Stimulated activated naive CD8-positive, alpha-beta T cell treated with anti-CD3 and anti-CD28 coated beads, Interleukin-15, Interleukin-2, amounts not matched to agents 100 ng/mL and 50 ng/mL, for 24 hours (primary cell): ENCODE data around the gene PTPRE.

Experiments used
- H3K27ac Mint-ChIP-seq: one replicate; pipeline ENCODE4 v1.8.0; 2021; ENCODE audit warnings: mild to moderate bottlenecking, mixed read lengths
- H3K27me3 Mint-ChIP-seq: one replicate; pipeline ENCODE4 v1.8.0; 2021; ENCODE audit warnings: mixed read lengths
- H3K36me3 Mint-ChIP-seq: one replicate; pipeline ENCODE4 v1.8.0; 2021; ENCODE audit warnings: low read depth, mixed read lengths
- H3K4me1 Mint-ChIP-seq: one replicate; pipeline ENCODE4 v1.8.0; 2021; ENCODE audit warnings: low read depth, mixed read lengths
- H3K4me3 Mint-ChIP-seq: one replicate; pipeline ENCODE4 v1.8.0; 2021; ENCODE audit warnings: mild to moderate bottlenecking, mixed read lengths
- H3K9me3 Mint-ChIP-seq: one replicate; pipeline ENCODE4 v1.8.0; 2021; ENCODE audit warnings: mixed read lengths

The PTPRE gene

DNA sequence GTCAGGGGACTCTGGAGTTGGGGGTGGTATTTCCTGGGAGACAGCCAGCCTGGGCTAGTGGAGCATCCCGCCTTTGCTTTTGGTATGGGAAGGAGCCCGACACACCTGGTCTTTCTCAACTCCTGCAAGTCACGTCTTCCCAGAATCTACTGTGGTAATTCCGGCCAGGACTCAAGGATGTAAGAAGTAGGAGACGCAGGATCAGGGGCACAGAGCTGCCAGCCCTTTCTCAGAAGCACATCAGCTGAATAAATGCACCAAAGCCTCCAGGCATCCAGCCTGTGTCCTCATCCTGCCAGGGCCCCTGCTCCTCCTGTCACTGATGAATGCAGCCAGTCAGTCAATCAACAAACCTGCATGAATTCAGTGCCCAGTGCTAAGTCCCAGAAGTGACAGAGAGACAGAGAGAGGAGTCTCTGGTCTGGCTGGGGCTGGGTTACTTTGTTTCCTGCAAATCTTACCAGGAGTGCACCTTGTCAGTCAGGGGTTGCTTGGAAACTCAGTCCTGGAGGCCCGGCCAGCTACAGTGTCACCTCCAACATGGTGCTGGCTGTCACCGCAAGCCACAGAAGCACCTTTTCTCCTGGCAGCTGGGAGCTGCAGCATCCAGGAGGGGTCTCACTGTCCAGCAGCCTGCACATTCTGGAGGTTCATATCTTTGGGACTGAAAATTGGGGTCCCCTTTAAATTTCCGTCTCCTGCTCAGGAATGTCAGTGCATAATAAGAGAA, 101.8 kb downstream of the PTPRE start:
- H3K4me1 Mint-ChIP-seq = peaks cover 7% of the 10 kb centered on the region
- H3K9me3 Mint-ChIP-seq = no peaks in the 10 kb centered on the region
- H3K27ac Mint-ChIP-seq = no peak overlapping the region
- peaks cover 24% of the 10 kb centered on the region for H3K27me3 Mint-ChIP-seq
- no peak overlapping the region for H3K4me3 Mint-ChIP-seq
- no peaks in the 10 kb centered on the region for H3K36me3 Mint-ChIP-seq

DNA sequence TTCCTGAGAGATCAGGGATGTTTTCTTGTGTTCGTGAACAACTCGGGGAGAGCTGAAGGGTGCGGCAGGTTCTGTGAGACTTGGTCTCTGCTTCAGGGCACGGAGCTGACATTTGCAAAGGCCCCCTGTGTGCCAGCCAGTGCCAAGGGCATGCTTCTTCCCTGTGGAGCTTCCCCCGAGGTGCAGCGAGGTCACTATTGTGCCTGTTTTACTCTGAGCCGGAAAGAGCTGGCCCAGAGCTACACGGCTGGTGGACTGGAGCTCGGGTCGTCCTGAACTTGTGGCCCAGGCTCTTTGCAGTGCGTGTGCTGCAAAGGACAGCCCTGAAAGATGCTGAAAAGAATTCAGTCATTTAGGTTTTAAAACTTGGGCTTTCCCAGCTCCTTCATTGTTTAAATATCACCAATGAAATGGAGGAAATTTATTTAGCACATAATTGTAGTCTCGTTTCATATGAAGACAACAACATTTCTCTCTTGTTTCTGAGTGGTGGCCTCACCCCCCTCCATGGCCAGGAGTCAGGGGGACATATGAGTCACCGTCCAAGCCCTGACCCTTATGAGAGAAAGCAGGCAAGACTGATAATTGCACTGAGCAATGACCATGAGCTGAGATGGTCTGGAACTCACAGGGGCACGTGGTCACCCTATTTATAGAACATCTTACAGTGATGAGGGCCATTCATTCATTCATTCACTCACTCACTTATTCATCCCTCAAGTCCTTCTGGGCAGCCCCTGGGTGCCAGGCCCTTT, 102.6 kb downstream of the PTPRE start:
- H3K9me3 Mint-ChIP-seq = no peaks in the 10 kb centered on the region
- no peak overlapping the region for H3K27ac Mint-ChIP-seq
- peaks cover 21% of the 10 kb centered on the region for H3K27me3 Mint-ChIP-seq
- no peak overlapping the region for H3K4me3 Mint-ChIP-seq
- no peaks in the 10 kb centered on the region for H3K36me3 Mint-ChIP-seq
- peaks cover 7% of the 10 kb centered on the region for H3K4me1 Mint-ChIP-seq

DNA sequence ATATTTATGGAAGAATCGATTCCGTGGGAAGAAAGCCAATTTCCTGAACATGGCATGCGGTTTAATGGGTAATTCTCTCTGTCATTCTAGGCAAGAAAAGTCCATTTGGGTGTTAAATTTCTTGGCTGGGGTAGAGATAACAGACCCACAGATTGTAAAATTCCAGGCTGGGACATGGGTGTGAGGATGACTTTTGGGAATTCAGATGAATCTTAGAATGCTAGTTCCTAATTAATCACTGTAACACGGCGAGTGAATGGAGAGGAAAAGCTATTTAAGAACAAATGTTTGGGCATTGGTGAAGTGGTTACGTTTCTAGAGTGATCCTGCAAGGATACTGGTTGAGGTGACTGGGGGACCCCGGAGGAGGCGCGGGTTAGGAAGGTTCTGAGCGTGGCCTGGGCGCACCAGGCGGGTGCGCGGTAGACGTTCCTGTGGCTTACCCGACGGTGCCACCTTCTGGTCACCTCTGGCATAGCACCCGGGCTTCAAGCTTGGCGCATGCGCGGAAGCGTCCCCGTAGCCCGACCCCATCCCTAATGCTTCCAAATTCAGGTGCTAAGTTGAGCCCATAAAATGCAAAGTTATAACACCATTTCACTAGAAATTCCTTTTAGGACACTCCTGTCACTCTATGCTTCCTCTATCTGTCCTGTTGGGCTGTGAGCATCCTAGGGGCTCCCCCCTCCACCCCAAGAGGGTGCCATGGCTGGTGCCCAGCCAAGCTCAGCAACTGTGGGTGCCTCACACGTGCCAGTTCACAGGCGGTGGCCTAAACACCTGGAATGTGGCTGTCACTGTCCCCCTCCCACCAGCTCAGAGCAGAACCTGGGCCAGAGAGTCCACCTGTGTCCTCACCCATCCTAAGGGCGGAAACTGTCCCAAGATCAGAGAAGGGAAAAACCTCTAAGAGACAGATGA, 104.4 kb downstream of the PTPRE start:
- H3K4me1 Mint-ChIP-seq = peaks cover 7% of the 10 kb centered on the region
- no peak overlapping the region for H3K27ac Mint-ChIP-seq
- H3K4me3 Mint-ChIP-seq = no peak overlapping the region
- H3K27me3 Mint-ChIP-seq = peaks cover 11% of the 10 kb centered on the region
- H3K9me3 Mint-ChIP-seq = no peaks in the 10 kb centered on the region
- no peaks in the 10 kb centered on the region for H3K36me3 Mint-ChIP-seq

- Mint-ChIP-seq H3K36me3 (no peaks in the 10 kb centered on the region), H3K4me3 (no peak overlapping the region), H3K27me3 (peaks cover 9% of the 10 kb centered on the region), H3K9me3 (no peaks in the 10 kb centered on the region), H3K4me1 (peaks cover 12% of the 10 kb centered on the region), H3K27ac (no peak overlapping the region)
Observed at GRCh38 chr10:128013626-128014025, 106.7 kb downstream of the PTPRE start.

DNA sequence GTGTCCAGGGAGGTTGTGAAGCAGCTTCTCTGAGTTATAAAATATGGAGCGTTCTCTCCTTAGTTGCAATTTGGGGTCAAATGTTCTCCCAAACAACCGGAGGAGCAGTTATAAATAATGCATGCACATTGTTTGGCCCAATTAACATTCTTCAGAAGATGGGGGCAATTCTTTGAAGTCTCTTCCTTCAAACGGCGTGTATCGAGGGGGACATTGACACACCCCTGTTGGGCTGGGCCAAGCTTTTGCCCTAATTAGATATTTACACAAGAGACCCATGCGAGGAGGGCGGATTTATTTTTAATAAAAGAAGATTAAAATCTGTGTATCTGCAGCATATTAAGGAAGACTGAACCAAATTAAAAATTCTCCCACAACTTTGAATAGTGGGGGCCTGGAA, 107.3 kb downstream of the PTPRE start:
- Mint-ChIP-seq H3K27ac (no peak overlapping the region), H3K4me3 (no peak overlapping the region), H3K36me3 (no peaks in the 10 kb centered on the region), H3K4me1 (peaks cover 15% of the 10 kb centered on the region), H3K9me3 (no peaks in the 10 kb centered on the region), H3K27me3 (peaks cover 12% of the 10 kb centered on the region)

DNA sequence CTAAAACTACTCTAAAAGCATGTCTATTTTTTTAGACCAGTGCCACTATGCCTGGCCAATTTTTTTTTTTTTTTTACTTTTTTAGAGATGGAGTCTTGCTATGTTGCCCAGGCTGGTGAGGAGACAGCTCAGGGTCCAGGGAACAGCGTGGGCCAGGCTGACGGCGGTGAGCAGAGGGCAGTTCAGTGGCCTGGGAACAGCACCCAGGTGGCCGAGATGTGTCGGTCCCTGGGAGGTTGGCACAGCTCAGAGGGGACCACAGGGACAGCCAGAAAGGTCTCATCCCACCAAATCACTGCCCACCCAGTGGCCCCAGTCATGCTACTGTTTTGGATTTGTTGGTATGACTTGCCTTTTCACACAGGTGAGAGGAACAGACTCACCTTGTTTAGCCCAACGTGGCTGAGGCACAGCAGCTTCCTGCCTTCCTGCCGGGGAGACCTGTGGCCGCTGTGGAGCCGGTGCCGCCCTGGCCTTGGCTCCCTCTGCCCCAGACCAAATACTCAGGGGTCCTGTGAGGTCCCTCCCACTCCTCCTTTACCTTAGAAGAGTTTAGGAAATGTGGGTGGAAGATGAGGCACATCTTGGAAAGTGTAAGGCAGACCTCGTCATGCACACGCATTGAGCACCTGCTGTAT, 109.6 kb downstream of the PTPRE start:
- H3K4me1 Mint-ChIP-seq = peaks cover 10% of the 10 kb centered on the region
- H3K27ac Mint-ChIP-seq = no peak overlapping the region
- no peaks in the 10 kb centered on the region for H3K36me3 Mint-ChIP-seq
- no peaks in the 10 kb centered on the region for H3K9me3 Mint-ChIP-seq
- peaks cover 8% of the 10 kb centered on the region for H3K27me3 Mint-ChIP-seq
- no peak overlapping the region for H3K4me3 Mint-ChIP-seq

- H3K27ac Mint-ChIP-seq = no peak overlapping the region
- H3K27me3 Mint-ChIP-seq = peaks cover 8% of the 10 kb centered on the region
- H3K4me3 Mint-ChIP-seq = no peak overlapping the region
- no peaks in the 10 kb centered on the region for H3K9me3 Mint-ChIP-seq
- no peaks in the 10 kb centered on the region for H3K36me3 Mint-ChIP-seq
- H3K4me1 Mint-ChIP-seq = peaks cover 8% of the 10 kb centered on the region
Observed at GRCh38 chr10:128017822-128018221, 110.9 kb downstream of the PTPRE start.

GRCh38 chr10:128018236-128018635, 111.3 kb downstream of the PTPRE start:
- Mint-ChIP-seq H3K27me3 (peaks cover 8% of the 10 kb centered on the region), H3K36me3 (no peaks in the 10 kb centered on the region), H3K4me3 (no peak overlapping the region), H3K27ac (no peak overlapping the region), H3K4me1 (peaks cover 8% of the 10 kb centered on the region), H3K9me3 (no peaks in the 10 kb centered on the region)

DNA sequence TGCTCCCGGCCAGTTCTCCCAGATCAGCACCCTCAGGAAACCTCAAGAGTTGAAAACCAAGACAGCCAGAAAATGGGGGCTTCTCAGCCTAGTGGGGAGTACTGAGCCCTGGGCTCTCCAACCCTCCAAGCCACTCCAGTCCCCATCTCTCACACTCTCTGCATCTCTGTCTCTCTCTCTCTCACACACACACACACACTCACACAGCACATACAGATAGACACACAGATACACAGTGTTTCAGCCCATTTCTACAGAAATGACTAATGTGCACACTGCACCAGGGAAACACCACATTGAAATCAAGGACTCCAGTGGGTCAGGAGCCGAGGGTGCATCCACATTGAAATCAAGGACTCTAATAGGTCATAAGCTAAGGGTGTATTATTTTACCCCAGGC, 111.8 kb downstream of the PTPRE start:
- H3K27ac Mint-ChIP-seq = peak overlapping the region; percentile 4
- H3K4me3 Mint-ChIP-seq = no peak overlapping the region
- peaks cover 8% of the 10 kb centered on the region for H3K4me1 Mint-ChIP-seq
- no peaks in the 10 kb centered on the region for H3K9me3 Mint-ChIP-seq
- no peaks in the 10 kb centered on the region for H3K36me3 Mint-ChIP-seq
- peaks cover 8% of the 10 kb centered on the region for H3K27me3 Mint-ChIP-seq

DNA sequence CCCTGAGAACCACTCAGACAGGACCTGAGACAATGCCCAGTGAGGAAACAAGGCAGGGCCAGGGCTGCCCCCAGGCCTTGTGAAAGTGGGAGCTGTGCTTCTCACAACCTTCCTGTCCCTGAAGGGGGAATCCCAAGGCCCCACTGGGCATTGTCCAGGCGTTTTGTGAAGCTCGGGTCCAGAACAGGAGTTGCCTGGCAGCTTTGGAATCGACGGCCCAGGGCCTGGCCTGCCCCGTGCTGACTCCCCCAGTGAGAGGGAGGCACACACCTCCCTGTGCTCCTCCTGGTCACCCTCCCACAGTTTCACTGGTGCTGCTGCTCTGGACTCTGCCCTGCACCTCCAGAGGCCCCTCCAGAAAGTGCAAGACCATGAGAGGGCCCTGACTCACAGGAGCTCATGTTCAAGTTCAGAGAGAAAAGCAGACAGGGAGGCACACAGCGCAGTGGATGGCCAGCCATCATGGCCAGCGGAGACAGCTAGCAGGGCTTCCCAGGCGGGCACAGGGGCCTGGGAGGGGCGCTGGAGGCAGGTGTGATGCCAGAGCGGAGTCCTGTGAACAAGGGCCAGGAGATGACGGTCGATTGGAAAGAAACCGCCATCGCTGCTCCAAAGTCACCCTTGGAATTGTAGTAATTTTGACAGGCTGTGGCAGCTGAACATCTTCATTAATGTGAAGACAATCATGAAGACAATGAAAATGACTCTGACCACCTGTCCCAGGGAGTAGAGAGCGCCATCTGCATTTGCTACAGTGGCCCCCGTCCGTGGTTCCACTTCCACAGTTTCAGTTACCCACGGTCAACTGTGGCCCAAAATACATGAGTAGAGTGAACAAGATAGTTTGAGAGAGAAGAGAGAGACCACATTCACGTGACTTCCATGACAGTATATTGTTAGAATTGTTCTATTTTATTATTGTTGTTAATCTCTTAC, 115.6 kb downstream of the PTPRE start:
- Mint-ChIP-seq H3K27me3 (peaks cover 3% of the 10 kb centered on the region), H3K9me3 (no peaks in the 10 kb centered on the region), H3K4me1 (peaks cover 23% of the 10 kb centered on the region), H3K27ac (no peak overlapping the region), H3K36me3 (no peaks in the 10 kb centered on the region), H3K4me3 (no peak overlapping the region)

- no peak overlapping the region for H3K4me3 Mint-ChIP-seq
- H3K4me1 Mint-ChIP-seq = peaks cover 25% of the 10 kb centered on the region
- H3K36me3 Mint-ChIP-seq = no peaks in the 10 kb centered on the region
- H3K27ac Mint-ChIP-seq = no peak overlapping the region
- H3K9me3 Mint-ChIP-seq = no peaks in the 10 kb centered on the region
- no peaks in the 10 kb centered on the region for H3K27me3 Mint-ChIP-seq
Observed at GRCh38 chr10:128024426-128024825, 117.5 kb downstream of the PTPRE start.

- no peaks in the 10 kb centered on the region for H3K36me3 Mint-ChIP-seq
- H3K4me3 Mint-ChIP-seq = no peak overlapping the region
- H3K27me3 Mint-ChIP-seq = no peaks in the 10 kb centered on the region
- peaks cover 28% of the 10 kb centered on the region for H3K4me1 Mint-ChIP-seq
- H3K27ac Mint-ChIP-seq = no peak overlapping the region
- H3K9me3 Mint-ChIP-seq = no peaks in the 10 kb centered on the region
Observed at GRCh38 chr10:128025437-128025836, 118.5 kb downstream of the PTPRE start.

DNA sequence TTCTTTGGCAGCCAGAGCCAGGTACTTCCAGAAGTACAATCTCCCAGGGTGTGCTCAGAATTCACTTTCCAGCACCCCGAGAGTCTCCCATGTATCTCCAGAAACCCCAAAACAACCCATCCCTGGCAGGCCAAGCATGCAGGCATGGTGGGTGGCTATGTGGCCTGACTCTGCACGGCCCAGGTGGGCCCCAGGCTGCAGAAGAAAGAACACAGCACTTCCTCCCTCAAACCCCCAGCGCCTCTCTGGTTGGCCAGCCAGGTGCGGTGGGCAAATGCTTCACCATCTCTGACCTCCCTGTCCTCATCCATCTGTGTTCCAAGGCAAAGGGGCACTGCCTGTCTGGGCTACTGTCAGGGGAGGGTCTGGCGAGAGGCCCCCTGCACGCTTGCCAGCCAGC, 119.0 kb downstream of the PTPRE start:
- Mint-ChIP-seq H3K4me3 (no peak overlapping the region), H3K27me3 (no peaks in the 10 kb centered on the region), H3K4me1 (peaks cover 28% of the 10 kb centered on the region), H3K36me3 (no peaks in the 10 kb centered on the region), H3K9me3 (no peaks in the 10 kb centered on the region), H3K27ac (no peak overlapping the region)
